Measurements from ENCODE around the gene GBP2.
"Not testable (repeated sequence)": the region's sequence is repeated elsewhere in the genome, so short reads cannot be mapped to it uniquely, and the experiment has no call there.

GBP2 gene

GRCh38 chr1:89126602-89127565 lies 970 bp upstream of the GBP2 start:
- DNase-seq = not testable (repeated sequence)

DNA sequence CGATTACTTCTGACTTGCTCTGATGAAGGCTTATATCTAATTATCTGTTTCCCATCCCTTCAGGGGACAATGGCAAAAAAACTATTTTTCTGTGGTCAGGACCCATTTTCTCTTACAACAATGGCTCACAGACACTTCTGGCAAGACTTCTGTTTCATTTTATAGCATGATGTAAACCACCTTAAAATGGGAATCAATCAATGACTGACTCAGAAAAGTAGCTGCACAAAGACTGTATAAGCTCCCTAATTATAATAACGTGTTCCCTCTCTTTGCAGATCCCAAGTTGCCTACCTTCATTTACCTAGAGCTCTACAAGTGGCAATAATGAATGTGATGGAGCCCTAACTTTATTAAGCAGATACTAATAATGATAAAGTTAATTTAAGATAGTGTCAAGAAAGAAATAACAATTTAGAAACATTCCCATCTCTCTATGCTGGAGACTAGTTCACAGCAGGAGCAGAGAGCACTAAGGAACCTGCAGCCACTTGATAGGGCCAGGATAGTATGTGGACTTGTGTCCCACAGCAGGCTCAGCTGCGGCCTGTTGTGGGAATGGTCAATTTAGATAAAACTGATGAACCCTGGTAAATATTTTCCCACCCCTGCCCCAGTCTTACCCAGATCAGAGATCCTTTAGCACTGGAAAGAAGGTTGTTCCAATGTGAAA lies 538 bp downstream of the GBP2 start:
- no peak for DNase-seq

DNA sequence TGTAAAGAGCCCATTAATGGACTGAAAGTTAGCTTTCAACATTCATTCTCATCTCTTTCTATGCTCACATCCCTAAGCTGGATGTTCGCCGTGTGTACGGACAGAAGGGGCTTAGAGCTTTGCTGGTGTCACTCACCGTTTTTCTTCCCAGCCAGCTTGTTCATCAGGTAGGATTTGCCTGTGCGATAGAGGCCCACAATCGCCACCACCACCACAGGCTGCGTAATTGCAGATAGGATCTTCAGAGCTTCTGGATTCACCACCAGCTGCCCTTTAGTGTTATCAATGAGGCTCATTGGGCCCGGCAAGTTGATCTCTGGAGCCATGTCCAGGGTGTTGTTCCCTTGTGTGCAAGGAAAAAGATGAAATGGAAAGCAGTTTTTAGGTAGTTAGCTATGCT lies 4.3 kb downstream of the GBP2 start:
- DNase-seq = no peak

DNA sequence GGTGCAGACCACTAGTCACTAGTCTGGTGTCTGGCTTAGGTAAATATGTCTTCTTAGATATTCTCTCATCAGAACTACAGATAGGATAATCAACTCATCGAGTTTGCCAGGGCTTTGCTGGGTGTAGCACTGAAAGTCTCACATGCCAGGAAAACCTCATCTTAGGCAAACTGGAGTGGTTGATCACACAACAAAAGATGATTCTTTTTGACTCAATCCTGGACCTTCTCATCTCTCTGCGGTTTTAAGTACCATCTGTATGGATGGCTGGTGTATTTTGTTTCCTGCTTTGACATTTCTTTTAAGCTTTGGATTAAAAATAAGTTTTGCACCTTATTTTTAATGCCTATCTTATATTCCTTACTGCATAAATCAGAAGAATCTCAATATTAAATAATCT lies 11.3 kb downstream of the GBP2 start:
- DNase-seq = no peak

GRCh38 chr1:89112871-89113613 lies 12.9 kb downstream of the GBP2 start:
- DNase-seq = no peak

DNA sequence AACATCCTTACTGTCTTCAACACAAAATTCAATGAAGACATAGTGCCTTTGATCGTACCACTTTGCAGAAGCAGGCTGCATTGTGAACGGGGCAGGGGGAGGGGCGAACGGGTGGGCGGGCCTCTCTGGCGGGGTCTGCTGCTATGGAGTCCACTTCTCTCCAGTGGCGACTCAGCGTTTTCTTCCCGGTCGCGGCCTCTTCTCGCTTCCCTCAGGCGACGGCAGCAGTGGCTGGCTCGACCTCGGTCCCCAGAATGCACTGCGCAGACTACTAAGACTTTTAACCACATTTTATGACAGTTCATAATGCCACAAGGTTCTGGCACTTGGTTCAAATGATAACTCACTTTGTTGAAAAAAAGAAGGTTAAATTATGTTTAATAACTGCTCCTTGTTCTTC lies 21.2 kb downstream of the GBP2 start:
- no peak for DNase-seq

DNA sequence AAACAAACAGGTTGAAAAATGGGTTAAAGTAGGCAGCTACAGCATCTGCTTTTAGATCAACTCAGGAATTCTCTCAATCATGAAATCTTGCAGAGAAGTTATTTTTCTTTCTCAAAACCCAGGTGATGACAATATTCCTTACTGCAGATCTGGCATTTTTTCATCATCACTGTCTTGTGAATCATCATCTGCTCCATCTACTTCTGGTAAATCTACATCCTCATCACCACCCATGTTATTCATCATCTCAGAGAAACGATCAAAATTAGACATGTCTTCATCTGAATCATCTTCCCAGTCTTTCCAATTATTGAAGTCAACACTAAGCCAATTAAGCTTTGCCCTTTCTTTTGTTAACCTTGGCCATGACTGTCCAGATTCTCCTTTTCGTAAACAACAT lies 21.8 kb downstream of the GBP2 start:
- DNase-seq = no peak

DNA sequence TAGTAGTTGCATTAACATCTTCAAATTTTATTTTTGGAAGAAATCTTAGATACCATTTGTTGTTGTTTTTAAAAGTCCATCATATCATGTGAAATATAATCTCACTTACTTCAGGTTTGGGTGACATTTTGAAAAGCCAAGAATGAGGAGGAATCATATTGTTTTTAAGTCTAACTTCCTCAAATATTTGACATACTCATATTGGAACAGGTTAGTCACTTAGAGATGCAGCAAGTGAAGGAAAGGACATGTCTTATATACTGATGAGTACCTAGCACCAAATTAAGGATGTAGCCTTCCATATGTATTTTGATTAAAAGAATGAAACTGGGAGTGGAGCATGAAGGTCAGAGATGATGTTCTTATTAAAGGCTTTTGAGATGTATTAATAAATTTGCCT lies 23.9 kb downstream of the GBP2 start:
- DNase-seq = no peak

- no peak for DNase-seq
Observed at GRCh38 chr1:89100412-89100811, 25.5 kb downstream of the GBP2 start.

- DNase-seq = no peak
Observed at GRCh38 chr1:89098857-89099256, 27.1 kb downstream of the GBP2 start.

DNA sequence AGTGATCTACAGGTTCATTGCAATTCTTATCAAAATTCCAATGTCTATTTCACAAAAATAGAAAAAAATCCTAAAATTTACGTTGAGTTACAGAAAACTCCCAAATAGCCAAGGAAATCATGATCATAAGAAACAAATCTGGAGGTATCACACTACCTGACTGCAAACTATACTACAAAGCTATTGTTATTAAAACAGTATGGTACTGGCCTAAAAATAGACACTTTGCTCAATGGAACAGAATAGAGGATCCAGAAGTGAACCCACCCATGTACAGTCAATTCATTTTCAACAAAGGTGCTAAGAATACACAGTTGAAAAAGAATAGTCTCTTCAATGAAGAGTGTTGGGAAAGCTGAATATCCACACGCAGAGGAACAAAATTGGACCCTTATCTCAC lies 30.2 kb downstream of the GBP2 start:
- DNase-seq = no peak

DNA sequence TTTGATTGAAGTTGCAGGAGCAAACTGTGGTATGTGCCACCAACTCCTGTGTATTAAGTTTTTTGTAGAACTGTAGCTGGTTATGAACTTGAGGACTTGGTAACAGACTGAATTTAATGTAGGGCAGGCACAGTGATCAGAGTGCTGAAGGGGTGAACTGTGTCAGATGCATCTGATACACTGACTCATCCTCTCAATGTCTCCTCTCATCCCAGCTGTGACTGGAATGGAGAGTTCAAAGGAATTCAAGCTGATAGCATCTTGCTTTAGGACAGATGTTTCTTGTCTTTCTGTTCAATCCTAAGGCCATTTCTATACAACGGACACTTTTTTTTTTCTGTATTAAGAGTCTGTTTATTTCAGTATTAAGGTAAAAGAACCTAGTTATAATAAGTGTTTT lies 36.0 kb downstream of the GBP2 start:
- no peak for DNase-seq

DNA sequence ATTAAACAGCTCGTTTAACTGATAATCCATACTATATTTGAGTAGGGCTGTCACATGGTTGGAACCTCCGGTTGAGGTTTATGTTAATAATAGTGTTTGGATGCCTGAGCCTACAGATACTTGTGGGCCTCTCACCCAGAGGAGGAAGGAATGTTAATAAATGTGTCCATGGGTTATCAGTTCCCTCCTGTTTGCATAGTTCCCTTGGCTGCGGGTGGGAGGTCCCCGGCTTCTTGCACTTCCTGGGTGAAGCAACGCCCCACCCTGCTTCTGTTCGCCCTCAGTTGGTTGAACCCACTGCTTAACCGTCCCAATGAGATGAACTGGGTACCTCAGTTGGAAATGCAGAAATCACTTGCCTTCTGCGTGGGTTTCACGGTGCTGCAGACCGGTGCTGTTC lies 37.3 kb downstream of the GBP2 start:
- no peak for DNase-seq

DNA sequence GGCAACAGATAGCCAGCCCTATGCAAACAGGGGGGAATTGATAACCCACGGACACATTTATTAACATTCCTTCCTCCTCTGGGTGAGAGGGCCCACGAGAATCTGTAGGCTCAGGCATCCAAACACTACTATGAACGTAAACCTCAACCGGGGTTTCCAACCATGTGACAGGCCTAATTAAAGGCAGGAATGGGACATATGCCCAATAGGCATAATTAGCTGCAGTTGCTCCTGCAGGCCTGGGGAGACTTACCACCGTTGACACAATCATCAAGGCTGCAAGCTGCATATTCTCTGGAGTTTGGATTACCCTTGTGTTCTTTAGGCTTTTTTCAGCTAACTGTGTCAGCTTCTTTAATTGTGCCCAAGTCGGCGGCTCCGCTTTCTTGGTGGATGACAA lies 38.7 kb downstream of the GBP2 start:
- no peak for DNase-seq

- no peak for DNase-seq
Observed at GRCh38 chr1:89085781-89086180, 40.1 kb downstream of the GBP2 start.

GRCh38 chr1:89081005-89081404 lies 44.9 kb downstream of the GBP2 start:
- DNase-seq = no peak

DNA sequence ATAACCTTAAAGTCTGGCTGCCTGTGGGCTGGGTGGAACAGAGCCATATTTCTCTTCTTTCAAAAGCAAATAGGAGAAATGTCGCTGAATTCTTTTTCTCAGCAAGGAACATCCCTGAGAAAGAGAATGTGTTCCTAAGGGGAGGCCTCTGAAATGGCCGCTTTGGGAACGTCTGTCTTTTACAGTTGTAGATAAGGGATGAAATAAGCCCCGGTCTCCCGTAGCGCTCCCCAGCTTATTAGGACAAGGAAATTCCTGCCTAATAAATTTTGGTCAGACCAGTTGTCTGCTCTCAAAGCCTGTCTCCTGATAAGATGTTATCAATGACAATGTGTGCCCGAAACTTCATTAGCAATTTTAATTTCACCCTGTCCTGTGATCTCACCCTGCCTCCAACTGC lies 45.8 kb downstream of the GBP2 start:
- not testable (repeated sequence) for DNase-seq

GRCh38 chr1:89072466-89073065 lies 53.3 kb downstream of the GBP2 start:
- not testable (repeated sequence) for DNase-seq

DNA sequence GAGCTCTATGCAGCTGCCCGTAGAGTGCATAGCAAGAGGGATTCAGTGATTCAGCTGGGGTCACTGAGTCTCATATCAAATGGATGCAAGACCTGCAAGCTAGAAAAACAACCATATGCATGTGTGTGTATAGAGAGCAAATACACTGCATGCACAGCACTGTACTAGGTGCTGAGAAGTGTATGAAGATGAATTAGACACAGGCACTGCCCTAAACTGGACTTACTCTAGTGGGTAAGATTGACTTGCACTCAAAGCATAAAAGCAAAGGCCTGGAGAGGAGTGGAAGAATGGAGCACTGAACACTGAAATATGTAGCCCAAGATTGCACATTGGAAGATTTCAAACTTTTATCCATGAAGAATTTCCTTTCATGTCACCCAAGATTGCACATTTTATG lies 55.4 kb downstream of the GBP2 start:
- DNase-seq = no peak

- no peak for DNase-seq
Observed at GRCh38 chr1:89069951-89070350, 56.0 kb downstream of the GBP2 start.

GRCh38 chr1:89068291-89068690 lies 57.6 kb downstream of the GBP2 start:
- DNase-seq = no peak

DNA sequence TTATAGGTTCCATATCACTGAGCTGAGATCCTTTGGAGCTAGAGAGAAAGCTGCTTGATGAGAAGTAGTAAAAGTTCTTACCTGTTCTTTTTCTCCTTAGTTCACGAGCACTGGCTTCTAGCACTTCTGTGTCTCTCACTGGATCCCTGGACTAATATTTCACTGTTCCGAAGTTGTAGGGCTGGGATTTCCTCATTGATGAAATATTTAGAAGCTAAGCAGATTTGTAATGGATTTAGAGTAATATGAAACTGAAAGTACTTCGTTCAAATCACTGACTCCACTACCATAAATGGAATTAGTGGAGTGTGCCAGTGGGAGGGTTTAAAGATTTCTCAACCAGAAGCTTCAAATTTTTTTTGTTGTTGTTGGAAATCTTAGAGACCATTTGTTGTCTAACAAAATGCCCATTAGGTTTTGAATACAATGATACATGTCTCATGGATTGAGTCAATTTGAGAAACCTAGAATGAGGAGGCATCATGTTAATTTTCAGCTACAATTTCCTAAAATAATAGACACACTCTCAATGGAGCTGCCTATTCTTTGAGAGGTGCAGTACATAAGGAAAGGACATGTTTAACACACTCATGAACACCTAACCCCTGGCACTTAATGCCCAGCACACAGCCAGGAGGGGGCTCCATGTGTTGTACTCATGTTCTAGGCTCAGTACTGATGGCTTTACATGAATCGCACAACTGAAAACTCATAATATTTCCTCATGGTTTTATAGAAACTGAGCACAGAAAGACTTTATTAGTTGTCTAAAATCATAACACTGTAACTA lies 60.6 kb downstream of the GBP2 start, which contains the start of gene GBP1:
Gene GBP1 (minus strand): TSS at position 130 of the 790 bp plus-strand sequence. CDS start 1,974 bp downstream, outside the sequence.
- DNase-seq = no peak

Measured in NCI-H226 (cell line).